Measurements from ENCODE around the gene FADS2. TPM values are rescaled to one million over a fixed set of nuclear protein-coding genes. Genes with fewer than 3 reads are reported as not detected.

Gene FADS2
- polyA plus RNA-seq, 1 donor (not counting 4 experiments of a cell fraction or from before 2014, with no cell fraction given): 196 TPM

DNA sequence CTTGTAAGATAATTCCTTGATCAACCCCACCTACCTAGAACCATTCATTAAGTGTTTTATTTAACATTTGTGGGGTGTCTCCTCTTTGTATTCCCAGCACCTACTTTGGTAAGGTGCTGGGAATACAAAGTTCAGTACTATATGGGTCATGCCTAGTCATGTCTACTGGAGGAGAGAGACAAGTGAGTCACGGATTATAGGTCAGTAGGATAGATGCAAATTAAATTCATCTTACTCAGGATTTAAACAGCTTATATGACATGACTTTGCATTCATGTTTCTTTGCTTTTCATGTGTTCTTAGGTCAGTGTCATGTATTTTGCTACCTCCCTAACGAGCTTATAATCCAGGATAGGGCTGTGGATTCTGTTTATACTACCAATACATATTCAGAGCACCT is 7.9 kb upstream of the FADS2 start:
- H3K4me1 ChIP-seq (ENCODE audit: control insufficient read depth, extremely low read depth, insufficient read depth, low read length): peaks cover 32% of the 10 kb centered on the region
- FAIRE-seq (peak; percentile 69), DNase-seq (ENCODE audit: low read depth, low spot score) (no peak)
- TF ChIP-seq EZH2 (IDR thresholded peaks at IDR 0.05; ENCODE audit: low read length): no peak
- TF ChIP-seq, protein P1, sequence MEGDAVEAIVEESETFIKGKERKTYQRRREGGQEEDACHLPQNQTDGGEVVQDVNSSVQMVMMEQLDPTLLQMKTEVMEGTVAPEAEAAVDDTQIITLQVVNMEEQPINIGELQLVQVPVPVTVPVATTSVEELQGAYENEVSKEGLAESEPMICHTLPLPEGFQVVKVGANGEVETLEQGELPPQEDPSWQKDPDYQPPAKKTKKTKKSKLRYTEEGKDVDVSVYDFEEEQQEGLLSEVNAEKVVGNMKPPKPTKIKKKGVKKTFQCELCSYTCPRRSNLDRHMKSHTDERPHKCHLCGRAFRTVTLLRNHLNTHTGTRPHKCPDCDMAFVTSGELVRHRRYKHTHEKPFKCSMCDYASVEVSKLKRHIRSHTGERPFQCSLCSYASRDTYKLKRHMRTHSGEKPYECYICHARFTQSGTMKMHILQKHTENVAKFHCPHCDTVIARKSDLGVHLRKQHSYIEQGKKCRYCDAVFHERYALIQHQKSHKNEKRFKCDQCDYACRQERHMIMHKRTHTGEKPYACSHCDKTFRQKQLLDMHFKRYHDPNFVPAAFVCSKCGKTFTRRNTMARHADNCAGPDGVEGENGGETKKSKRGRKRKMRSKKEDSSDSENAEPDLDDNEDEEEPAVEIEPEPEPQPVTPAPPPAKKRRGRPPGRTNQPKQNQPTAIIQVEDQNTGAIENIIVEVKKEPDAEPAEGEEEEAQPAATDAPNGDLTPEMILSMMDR (optimal IDR thresholded peaks at IDR 0.05 in 1 of 3, IDR thresholded peaks at IDR 0.05 in 1 of 3, conservative IDR thresholded peaks at IDR 0.05 in 1 of 3; ENCODE audit: extremely low read depth in 1 of 3, insufficient read depth in 2 of 3, low read length in 3 of 3): no peak
- no peaks in the 10 kb centered on the region for H4K20me1 ChIP-seq (ENCODE audit: control insufficient read depth, extremely low read depth, insufficient read depth, low read length)
- H3K36me3 ChIP-seq (ENCODE audit: control insufficient read depth in 2 of 2, extremely low read depth in 1 of 2, insufficient read depth in 2 of 2, low read length in 2 of 2): no peaks in the 10 kb centered on the region
- no peaks in the 10 kb centered on the region for H3K9me1 ChIP-seq (ENCODE audit: control insufficient read depth, extremely low read depth, insufficient read depth, low read length)
- no peaks in the 10 kb centered on the region for H3K9me3 ChIP-seq (ENCODE audit: control insufficient read depth, low read depth, low read length)
- peak overlapping the region; percentile 60 for H3K9ac ChIP-seq (ENCODE audit: control insufficient read depth, extremely low read depth, insufficient read depth, low read length)
- H3K27ac ChIP-seq (ENCODE audit: control insufficient read depth, insufficient read depth, low read length): peak overlapping the region; percentile 86
- H2AFZ ChIP-seq (ENCODE audit: control insufficient read depth, low read length): no peak overlapping the region
- H3K27me3 ChIP-seq (ENCODE audit: control insufficient read depth, extremely low read depth, insufficient read depth, low read length): no peaks in the 10 kb centered on the region
- no peaks in the 10 kb centered on the region for H3K79me2 ChIP-seq (ENCODE audit: control insufficient read depth, insufficient read depth, low read length)
- peak overlapping the region; percentile 42 for H3K4me2 ChIP-seq (ENCODE audit: control insufficient read depth, extremely low read depth, insufficient read depth, low read depth, low read length)
- dilution Hi-C loops (cut with MboI; ENCODE audit: extremely low pct_ligation_motif_present, low sequenced_read_pairs): no loop called here
- peak overlapping the region in 2 of 3 experiments; percentile 22 to 45 for H3K4me3 ChIP-seq (ENCODE audit: control insufficient read depth in 2 of 3, extremely low read depth in 1 of 3, insufficient read depth in 2 of 3, low read depth in 1 of 3, low read length in 3 of 3)

- H3K79me2 ChIP-seq (ENCODE audit: control insufficient read depth, insufficient read depth, low read length): peaks cover 37% of the 10 kb centered on the region
- H3K27me3 ChIP-seq (ENCODE audit: control insufficient read depth, extremely low read depth, insufficient read depth, low read length): no peaks in the 10 kb centered on the region
- DNase-seq (ENCODE audit: low read depth, low spot score) (no peak), FAIRE-seq (no peak)
- peaks cover 25% of the 10 kb centered on the region for H3K4me1 ChIP-seq (ENCODE audit: control insufficient read depth, extremely low read depth, insufficient read depth, low read length)
- peak overlapping the region; percentile 59 to 82 (median 81) for H3K4me3 ChIP-seq (ENCODE audit: control insufficient read depth in 2 of 3, extremely low read depth in 1 of 3, insufficient read depth in 2 of 3, low read depth in 1 of 3, low read length in 3 of 3)
- no peaks in the 10 kb centered on the region for H3K9me1 ChIP-seq (ENCODE audit: control insufficient read depth, extremely low read depth, insufficient read depth, low read length)
- peak overlapping the region; percentile 68 for H3K4me2 ChIP-seq (ENCODE audit: control insufficient read depth, extremely low read depth, insufficient read depth, low read depth, low read length)
- peak overlapping the region; percentile 69 for H3K9ac ChIP-seq (ENCODE audit: control insufficient read depth, extremely low read depth, insufficient read depth, low read length)
- H2AFZ ChIP-seq (ENCODE audit: control insufficient read depth, low read length): no peak overlapping the region
- no peak for TF ChIP-seq EZH2 (IDR thresholded peaks at IDR 0.05; ENCODE audit: low read length)
- TF ChIP-seq, protein P1 (optimal IDR thresholded peaks at IDR 0.05 in 1 of 3, IDR thresholded peaks at IDR 0.05 in 1 of 3, conservative IDR thresholded peaks at IDR 0.05 in 1 of 3; ENCODE audit: extremely low read depth in 1 of 3, insufficient read depth in 2 of 3, low read length in 3 of 3): no peak
- dilution Hi-C loops (cut with MboI; ENCODE audit: extremely low pct_ligation_motif_present, low sequenced_read_pairs): no loop called here
- H3K9me3 ChIP-seq (ENCODE audit: control insufficient read depth, low read depth, low read length): no peaks in the 10 kb centered on the region
- H3K27ac ChIP-seq (ENCODE audit: control insufficient read depth, insufficient read depth, low read length): no peak overlapping the region
- H4K20me1 ChIP-seq (ENCODE audit: control insufficient read depth, extremely low read depth, insufficient read depth, low read length): no peaks in the 10 kb centered on the region
- H3K36me3 ChIP-seq (ENCODE audit: control insufficient read depth in 2 of 2, extremely low read depth in 1 of 2, insufficient read depth in 2 of 2, low read length in 2 of 2): peaks cover 2 to 4% of the 10 kb centered on the region in 2 experiments
Observed at GRCh38 chr11:61826930-61827570, 1.1 kb upstream of the FADS2 start.
